ENCODE results near the gene ADAMTS16.

ADAMTS16 gene

GRCh38 chr5:5189051-5189430 is 48.9 kb downstream of the ADAMTS16 start:
- DNase-seq, result no peak

DNA sequence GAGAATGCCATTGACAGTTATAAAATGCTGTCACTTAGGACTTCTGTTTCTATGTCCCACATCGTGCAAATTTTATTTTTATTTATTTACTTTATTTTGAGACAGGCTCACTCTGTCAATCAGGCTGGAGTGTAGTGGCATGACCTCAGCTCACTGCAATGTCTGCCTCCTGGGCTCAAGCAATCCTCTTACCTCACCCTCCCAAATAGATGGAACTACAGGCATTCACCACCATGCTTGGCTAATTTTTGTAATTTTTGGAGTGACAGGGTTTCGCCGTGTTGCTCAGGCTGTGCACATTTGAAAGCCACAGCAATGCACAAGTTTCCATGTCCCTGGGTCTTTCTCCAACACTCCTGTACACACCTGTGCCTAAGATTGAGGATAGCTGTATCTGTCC is 51.8 kb downstream of the ADAMTS16 start:
- DNase-seq, result no peak

GRCh38 chr5:5192681-5193080 is 52.6 kb downstream of the ADAMTS16 start:
- DNase-seq, result no peak

GRCh38 chr5:5195128-5195918 is 55.2 kb downstream of the ADAMTS16 start:
- DNase-seq, result no peak

DNA sequence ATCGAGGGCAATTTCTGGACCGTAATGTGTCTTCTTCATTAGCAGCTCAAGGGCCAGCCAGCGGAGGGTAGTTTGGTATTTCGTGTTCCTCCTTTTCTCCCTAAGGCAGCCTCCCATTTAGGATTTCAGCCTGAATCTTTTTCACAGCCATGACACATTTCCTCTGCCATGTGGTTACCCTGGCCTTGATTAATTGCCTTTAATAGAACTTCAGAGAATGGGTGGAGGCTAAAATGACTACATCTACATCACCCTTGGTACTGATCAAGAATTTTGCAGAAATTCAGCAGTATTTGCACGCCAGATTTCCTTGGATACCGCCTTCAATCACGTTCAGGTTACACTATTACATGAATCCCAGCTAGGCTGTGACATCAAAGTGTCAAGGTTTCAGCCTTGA is 58.0 kb downstream of the ADAMTS16 start:
- no peak for DNase-seq

- no peak for DNase-seq
Measured at GRCh38 chr5:5198815-5199214, 58.7 kb downstream of the ADAMTS16 start.

DNA sequence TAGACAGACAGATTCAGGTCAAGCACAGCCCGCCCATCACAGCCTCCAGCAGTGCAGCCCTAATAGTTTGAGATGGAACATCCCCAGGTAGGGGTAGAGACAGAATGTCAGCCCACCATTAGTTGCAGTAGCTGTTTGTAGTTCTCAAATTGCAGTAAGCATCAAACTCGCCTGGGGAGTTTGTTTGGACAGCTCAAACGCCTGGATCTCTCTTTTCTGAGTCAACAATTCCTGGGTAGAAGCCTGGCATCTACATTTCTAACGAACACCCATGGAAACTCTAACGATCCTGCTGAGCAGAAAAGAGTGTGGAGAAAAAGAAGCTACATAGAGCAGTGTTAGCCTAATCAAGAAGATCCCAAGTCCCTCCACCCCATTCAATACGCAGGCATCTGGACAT is 59.4 kb downstream of the ADAMTS16 start:
- no peak for DNase-seq

DNA sequence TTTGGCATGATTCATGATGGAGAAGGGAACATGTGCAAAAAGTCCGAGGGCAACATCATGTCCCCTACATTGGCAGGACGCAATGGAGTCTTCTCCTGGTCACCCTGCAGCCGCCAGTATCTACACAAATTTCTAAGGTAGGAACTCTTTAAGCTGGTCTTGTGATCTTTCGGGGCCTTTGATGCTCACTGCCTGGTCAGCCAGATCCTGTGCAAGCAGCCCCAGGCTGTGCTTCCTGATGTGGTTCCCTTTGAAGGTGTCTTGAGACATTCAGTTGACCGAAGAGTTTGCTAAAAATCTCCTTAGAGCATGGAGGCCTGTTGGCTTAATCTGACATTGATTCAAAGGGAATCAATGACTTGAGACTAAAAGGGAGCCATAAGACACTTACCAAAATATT is 60.0 kb downstream of the ADAMTS16 start:
- no peak for DNase-seq

- no peak for DNase-seq
Measured at GRCh38 chr5:5202321-5202720, 62.2 kb downstream of the ADAMTS16 start.

DNA sequence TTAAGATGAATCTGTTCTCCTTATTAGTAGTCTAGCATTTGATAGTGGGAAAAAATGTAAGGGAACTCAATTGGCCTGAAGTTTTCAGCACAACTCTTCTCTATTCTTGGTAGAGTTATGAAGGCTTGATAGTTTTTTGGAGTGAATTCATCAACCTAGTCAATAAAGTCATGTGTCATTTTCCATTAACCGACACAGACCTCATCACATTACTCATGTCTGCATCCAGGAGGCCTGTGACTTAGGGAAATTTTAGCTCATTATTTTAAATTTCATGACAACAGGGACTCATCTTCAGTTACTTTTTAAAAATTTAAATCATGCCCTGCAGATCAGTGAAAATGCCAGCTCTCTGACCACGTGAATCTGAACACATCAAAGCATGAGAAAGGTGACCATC is 63.3 kb downstream of the ADAMTS16 start:
- DNase-seq, result no peak

DNA sequence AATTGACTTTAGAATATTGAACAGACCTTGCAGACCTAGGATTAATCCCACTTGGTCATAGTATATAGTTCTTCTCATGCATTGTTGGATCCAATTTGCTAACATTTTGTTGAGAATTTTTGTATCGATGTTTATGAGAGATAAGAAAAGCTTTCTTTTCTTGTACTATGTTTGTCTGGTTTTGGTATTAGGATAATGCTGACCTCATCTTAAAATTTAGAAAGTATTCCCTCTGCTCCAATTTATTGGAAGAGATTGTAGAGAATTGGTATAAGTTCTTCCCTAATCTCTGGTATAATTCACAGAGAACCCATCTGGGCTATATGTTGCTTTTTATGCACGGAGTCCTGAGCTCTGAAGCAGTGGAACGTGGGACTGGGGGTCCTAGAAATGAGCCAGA is 67.7 kb downstream of the ADAMTS16 start:
- no peak for DNase-seq

DNA sequence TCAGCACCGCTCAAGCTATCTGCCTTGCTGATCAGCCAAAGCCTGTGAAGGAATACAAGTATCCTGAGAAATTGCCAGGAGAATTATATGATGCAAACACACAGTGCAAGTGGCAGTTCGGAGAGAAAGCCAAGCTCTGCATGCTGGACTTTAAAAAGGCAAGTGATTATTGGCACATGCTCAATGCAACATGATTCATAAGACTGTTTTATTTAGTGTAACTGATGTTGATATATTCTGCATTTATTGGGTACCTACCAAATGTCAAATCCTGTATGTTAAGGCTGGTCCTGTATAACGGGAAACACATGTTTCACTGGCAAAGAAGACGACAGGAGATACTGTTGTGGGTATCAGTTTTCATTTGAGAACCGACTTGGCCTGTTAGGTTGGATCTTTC is 69.0 kb downstream of the ADAMTS16 start:
- DNase-seq, result no peak

DNA sequence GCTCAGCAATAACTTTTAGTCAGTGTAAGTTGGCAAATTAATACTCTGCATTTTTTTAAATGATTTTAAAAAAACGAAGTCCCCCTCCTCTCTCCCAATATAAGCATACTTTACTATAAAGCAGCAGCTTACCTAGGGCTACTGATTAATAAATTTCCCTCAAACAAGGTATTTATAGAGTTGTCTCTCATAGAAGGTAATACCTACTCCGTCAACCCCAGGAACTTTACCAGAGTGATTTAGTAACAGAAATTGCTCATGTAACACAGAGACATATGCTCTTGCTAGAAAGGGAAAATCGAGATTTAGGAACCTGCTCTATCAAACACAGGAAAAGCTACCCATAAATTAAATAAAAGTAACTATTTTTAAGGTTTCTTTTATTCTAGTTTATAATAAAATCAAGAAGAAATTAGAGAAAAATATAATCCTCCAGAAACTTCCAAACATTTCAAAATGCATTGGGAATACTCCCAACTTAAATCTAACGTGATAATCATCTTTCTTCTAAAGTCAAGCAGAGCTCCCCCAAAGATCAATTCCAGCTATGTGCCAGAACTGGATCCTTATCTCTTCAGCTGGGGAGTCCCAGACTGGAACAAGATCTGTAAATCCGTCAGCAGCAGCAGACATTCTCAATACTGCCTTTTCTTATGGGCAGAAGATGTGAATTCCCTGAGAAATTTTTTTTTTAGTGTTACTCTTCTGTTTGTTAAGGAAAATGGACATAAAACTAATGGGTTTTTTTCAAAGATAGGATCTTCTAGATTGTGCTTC is 69.6 kb downstream of the ADAMTS16 start:
- no peak for DNase-seq

GRCh38 chr5:5217371-5217770 is 77.2 kb downstream of the ADAMTS16 start:
- DNase-seq, result no peak

DNA sequence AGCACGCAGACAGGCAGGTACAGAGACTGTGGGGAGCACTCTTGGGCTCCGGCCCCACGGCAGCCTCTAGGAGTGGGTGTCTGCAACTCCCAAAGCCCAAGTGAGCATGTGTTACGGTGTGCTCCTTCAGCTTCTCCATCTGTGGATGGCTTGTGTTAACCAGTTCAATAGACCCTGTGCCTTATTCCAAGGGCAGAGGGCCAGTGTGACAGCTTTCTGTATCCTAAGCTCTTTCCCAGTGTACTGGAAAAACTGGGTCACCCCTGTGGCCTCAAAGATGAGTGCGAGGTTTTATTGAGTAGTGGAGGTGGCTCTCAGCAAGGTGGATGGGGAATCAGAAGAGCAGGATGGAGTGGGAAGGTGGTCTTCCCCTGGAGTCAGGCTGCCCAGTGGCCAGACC is 78.3 kb downstream of the ADAMTS16 start:
- no peak for DNase-seq

DNA sequence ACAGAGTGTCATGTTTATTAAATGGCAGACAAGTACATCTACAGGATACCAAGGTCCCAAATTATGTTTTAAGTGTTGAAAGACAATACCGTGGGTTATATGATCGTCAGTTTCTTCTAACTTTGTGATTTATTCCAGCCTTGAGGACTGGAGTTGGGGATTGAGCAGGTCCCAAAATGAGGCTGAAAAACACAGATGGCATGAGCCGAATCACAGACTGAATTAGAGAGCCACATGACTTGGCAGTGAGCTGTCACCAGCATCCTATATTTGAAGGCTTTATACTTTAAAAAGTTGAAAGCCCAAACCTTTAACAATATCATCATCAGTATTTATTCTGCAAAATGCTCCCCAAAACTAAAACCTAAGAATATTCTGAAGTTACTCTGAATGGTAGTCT is 79.4 kb downstream of the ADAMTS16 start:
- DNase-seq, result no peak

- no peak for DNase-seq
Measured at GRCh38 chr5:5220901-5221631, 80.9 kb downstream of the ADAMTS16 start.

GRCh38 chr5:5221724-5222123 is 81.6 kb downstream of the ADAMTS16 start:
- DNase-seq, result no peak

- DNase-seq, result no peak
Measured at GRCh38 chr5:5231576-5231975, 91.4 kb downstream of the ADAMTS16 start.

DNA sequence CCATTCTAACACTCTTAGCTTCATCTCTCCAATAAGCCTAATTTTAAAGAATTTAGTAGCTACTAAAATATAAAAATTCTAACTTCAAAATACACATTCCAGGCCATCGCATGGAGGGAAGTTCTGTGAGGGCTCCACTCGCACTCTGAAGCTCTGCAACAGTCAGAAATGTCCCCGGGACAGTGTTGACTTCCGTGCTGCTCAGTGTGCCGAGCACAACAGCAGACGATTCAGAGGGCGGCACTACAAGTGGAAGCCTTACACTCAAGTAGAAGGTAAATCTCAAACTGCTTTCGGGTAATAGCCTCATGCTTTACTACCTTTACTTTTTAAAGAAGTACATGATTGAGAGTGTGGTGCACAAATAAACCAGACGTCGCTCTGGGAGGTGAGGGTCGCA is 94.8 kb downstream of the ADAMTS16 start:
- DNase-seq, result no peak

GRCh38 chr5:5235685-5236084 is 95.6 kb downstream of the ADAMTS16 start:
- no peak for DNase-seq

DNA sequence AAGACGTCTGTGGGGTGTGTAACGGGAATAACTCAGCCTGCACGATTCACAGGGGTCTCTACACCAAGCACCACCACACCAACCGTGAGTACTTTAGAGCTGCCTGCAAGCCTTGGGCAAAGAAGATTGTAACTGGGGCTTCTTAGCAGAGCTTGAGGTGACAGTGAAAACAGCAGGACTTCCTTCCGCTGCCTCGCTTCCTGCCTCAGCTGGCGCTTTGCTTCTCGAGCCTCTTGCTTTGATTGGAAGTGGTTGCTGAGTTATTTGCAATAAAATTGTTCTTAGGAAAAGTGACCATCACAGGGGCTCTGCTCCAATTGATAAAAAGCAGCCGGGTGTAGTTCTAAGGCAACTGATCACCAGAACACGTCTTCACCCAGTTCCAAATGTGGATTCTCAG is 99.1 kb downstream of the ADAMTS16 start:
- DNase-seq, result no peak

- no peak for DNase-seq
Measured at GRCh38 chr5:5240234-5240633, 100.1 kb downstream of the ADAMTS16 start.

GRCh38 chr5:5242056-5242455 is 101.9 kb downstream of the ADAMTS16 start:
- no peak for DNase-seq
